Calu3 (cell line): ENCODE data around the gene MALRD1. TPM values are rescaled to one million over a fixed set of nuclear protein-coding genes. Genes with fewer than 3 reads are reported as not detected.

Source experiments
- BruUV-seq: library from RNA; stranded (reverse); fragments of 400-500 nt; replicated peaks from 2 replicates; lab custom pipeline; 2021; lab: Mats Ljungman, UMichigan
- CTCF ChIA-PET: fragments of 300-600 bp; sonication (Branson Sonifier 250); formaldehyde crosslinking; loops from one replicate; lab custom pipeline; 2022; ENCODE audit warnings: antibody characterized with exemption; lab: Charles Lee
- DNase-seq: peaks from one replicate; pipeline ENCODE4 v3.0.0; 2022
- H3K27ac Mint-ChIP-seq: one replicate; pipeline ENCODE4 v1.8.0; 2022; ENCODE audit warnings: mixed read lengths; ENCODE audit not compliant: unreplicated experiment
- H3K27me3 Mint-ChIP-seq: one replicate; pipeline ENCODE4 v1.8.0; 2022; ENCODE audit warnings: mixed read lengths; ENCODE audit not compliant: unreplicated experiment
- H3K36me3 Mint-ChIP-seq: one replicate; pipeline ENCODE4 v1.8.0; 2022; ENCODE audit warnings: mild to moderate bottlenecking, moderate library complexity, mixed read lengths; ENCODE audit not compliant: insufficient read depth, unreplicated experiment
- H3K4me1 Mint-ChIP-seq: one replicate; pipeline ENCODE4 v1.8.0; 2022; ENCODE audit warnings: mild to moderate bottlenecking, low read depth, mixed read lengths; ENCODE audit not compliant: unreplicated experiment
- H3K4me3 Mint-ChIP-seq: one replicate; pipeline ENCODE4 v1.8.0; 2022; ENCODE audit warnings: mild to moderate bottlenecking, low read depth, moderate library complexity, mixed read lengths; ENCODE audit not compliant: unreplicated experiment
- H3K9me3 Mint-ChIP-seq: one replicate; pipeline ENCODE4 v1.8.0; 2022; ENCODE audit warnings: low read depth, mixed read lengths; ENCODE audit not compliant: unreplicated experiment
- CTCF ChIP-seq: fragments of 200-600 bp; IDR thresholded peaks from one replicate; pipeline ENCODE4 v1.8.0; 2022; ENCODE audit warnings: antibody characterized with exemption; ENCODE audit not compliant: unreplicated experiment
- intact Hi-C: fragments of 100-400 bp; cut with micrococcal nuclease; formaldehyde crosslinking; loops from one replicate; pipeline ENCODE4 v1.10.0; 2022; ENCODE audit not compliant: unreplicated experiment
- total RNA-seq: library from RNA; stranded (reverse); gene quantifications from 2 replicates; pipeline ENCODE4 v1.2.3, GENCODE V29; 2022

The MALRD1 gene
- total RNA-seq, 1 experiment from 2014 or later: not detected

DNA sequence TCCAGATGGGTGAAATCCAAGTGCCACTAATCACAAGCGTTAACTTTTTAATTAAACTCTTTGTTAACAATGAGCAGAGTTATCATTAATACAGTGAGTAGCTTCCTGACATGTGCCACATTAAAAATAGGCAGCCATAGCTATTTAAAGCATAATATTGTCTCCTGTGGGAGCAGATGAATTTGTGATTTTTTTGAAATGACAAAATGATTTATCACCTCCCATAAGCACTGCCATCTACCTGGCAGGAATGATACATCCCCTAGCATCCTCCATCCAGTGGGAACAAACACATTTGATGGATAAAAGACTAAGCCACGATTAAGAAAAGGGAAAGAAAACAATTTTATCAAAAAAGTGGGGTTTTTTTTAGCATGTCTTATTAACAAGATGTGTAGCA lies 605.3 kb downstream of the MALRD1 start:
- Mint-ChIP-seq H3K4me3 (no peak overlapping the region), H3K27me3 (no peaks in the 10 kb centered on the region), H3K9me3 (peaks cover 2% of the 10 kb centered on the region), H3K27ac (no peak overlapping the region), H3K4me1 (no peaks in the 10 kb centered on the region), H3K36me3 (no peaks in the 10 kb centered on the region)
- TF ChIP-seq CTCF: no peak
- BruUV-seq: no TSS peak
- intact Hi-C loops: no loop called here
- CTCF ChIA-PET: no interaction called here
- no peak for DNase-seq

- TF ChIP-seq CTCF: no peak
Observed at GRCh38 chr10:19654576-19654975, 606.0 kb downstream of the MALRD1 start.

GRCh38 chr10:19656420-19657042 lies 607.9 kb downstream of the MALRD1 start:
- intact Hi-C loops: no loop called here
- H3K27me3 Mint-ChIP-seq: no peaks in the 10 kb centered on the region
- no peak for TF ChIP-seq CTCF
- H3K9me3 Mint-ChIP-seq: peaks cover 2% of the 10 kb centered on the region
- BruUV-seq: no TSS peak
- H3K4me1 Mint-ChIP-seq: no peaks in the 10 kb centered on the region
- CTCF ChIA-PET: no interaction called here
- no peak overlapping the region for H3K4me3 Mint-ChIP-seq
- H3K27ac Mint-ChIP-seq: no peak overlapping the region
- DNase-seq: no peak
- no peaks in the 10 kb centered on the region for H3K36me3 Mint-ChIP-seq

More at GRCh38 chr10:19654576-19654975, 606.0 kb downstream of the MALRD1 start:
- intact Hi-C loops: no loop called here
- Mint-ChIP-seq H3K4me1 (no peaks in the 10 kb centered on the region), H3K4me3 (no peak overlapping the region), H3K27ac (no peak overlapping the region), H3K27me3 (no peaks in the 10 kb centered on the region), H3K9me3 (peaks cover 2% of the 10 kb centered on the region), H3K36me3 (no peaks in the 10 kb centered on the region)
- no TSS peak for BruUV-seq
- DNase-seq: no peak
- CTCF ChIA-PET: no interaction called here

GRCh38 chr10:19658131-19658530 lies 609.5 kb downstream of the MALRD1 start:
- no peaks in the 10 kb centered on the region for H3K4me1 Mint-ChIP-seq
- BruUV-seq: no TSS peak
- no peak for DNase-seq
- no peak for TF ChIP-seq CTCF
- intact Hi-C loops: no loop called here
- CTCF ChIA-PET: no interaction called here
- H3K27ac Mint-ChIP-seq: no peak overlapping the region
- H3K36me3 Mint-ChIP-seq: no peaks in the 10 kb centered on the region
- H3K9me3 Mint-ChIP-seq: peaks cover 2% of the 10 kb centered on the region
- no peaks in the 10 kb centered on the region for H3K27me3 Mint-ChIP-seq
- H3K4me3 Mint-ChIP-seq: no peak overlapping the region
